Activated CD4-positive, alpha-beta memory T cell treated with anti-CD3 and anti-CD28 coated beads, Interleukin-2, amount 10 ng/mL, durations not matched to agents 7 days and 5 days (primary cell): Measurements from ENCODE around the gene TMBIM1. TPM values are rescaled to one million over a fixed set of nuclear protein-coding genes. Genes with fewer than 3 reads are reported as not detected.
"Not testable (repeated sequence)": the region's sequence is repeated elsewhere in the genome, so short reads cannot be mapped to it uniquely, and the experiment has no call there.

Source experiments
- CTCF ChIA-PET: fragments of 350-600 bp; sonication (Branson Sonifier 250); formaldehyde crosslinking; loops from one replicate; lab custom pipeline; 2021; ENCODE audit warnings: antibody characterized with exemption, inconsistent platforms; lab: Charles Lee
- POLR2A ChIA-PET: fragments of 350-600 bp; sonication (Branson Sonifier 250); formaldehyde crosslinking; loops from one replicate; lab custom pipeline; 2021; ENCODE audit warnings: antibody characterized with exemption; lab: Charles Lee
- DNase-seq: peaks from one replicate; pipeline ENCODE4 v3.0.0-alpha.2; 2020
- H3K27ac Mint-ChIP-seq: one replicate; pipeline ENCODE4 v1.8.0; 2021; ENCODE audit warnings: mild to moderate bottlenecking, mixed read lengths
- H3K27me3 Mint-ChIP-seq: one replicate; pipeline ENCODE4 v1.8.0; 2021; ENCODE audit warnings: mixed read lengths
- H3K36me3 Mint-ChIP-seq: one replicate; pipeline ENCODE4 v1.8.0; 2021; ENCODE audit warnings: low read depth, mixed read lengths
- H3K4me1 Mint-ChIP-seq: one replicate; pipeline ENCODE4 v1.8.0; 2021; ENCODE audit warnings: mixed read lengths
- H3K4me3 Mint-ChIP-seq: one replicate; pipeline ENCODE4 v1.8.0; 2021; ENCODE audit warnings: mild to moderate bottlenecking, mixed read lengths
- H3K9me3 Mint-ChIP-seq: one replicate; pipeline ENCODE4 v1.8.0; 2021; ENCODE audit warnings: mixed read lengths
- total RNA-seq, 2 experiments: library from RNA; stranded (reverse); gene quantifications; one replicate each; pipeline ENCODE4 v1.2.3, GENCODE V29; 2021

The TMBIM1 gene
- total RNA-seq, 2 experiments from 2014 or later: 105 to 107 TPM

DNA sequence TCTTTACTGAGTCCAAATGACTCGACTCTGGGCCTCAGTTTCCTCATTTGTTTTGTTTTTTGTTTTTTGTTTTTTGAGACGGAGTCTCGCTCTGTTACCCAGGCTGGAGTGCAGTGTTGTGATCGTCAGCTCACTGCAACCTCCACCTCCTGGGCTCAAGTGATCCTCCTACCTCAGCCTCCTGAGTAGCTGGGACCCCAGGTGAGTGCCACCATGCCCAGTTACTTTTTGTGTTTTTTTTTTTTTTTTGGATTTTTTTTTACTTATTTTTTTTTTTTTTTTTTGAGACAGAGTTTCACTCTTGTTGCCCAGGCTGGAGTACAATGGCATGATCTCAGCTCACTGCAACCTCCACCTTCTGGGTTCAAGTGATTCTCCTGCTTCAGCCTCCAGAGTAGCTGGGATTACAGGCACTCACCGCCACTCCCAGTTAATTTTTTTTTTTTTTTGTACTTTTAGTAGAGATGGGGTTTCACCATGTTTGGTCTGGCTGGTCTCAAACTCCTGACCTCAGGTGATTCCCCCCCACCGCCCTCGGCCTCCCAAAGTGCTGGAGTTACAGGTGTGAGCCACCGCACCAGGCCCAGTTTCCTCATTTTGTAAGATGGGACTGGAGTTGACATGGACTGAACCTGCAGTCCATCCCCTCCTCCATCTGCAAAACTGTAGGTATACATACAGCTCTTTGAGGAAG, 18.9 kb downstream of the TMBIM1 start:
- peaks cover 56% of the 10 kb centered on the region for H3K36me3 Mint-ChIP-seq
- H3K27me3 Mint-ChIP-seq, H3K9me3 Mint-ChIP-seq, H3K4me3 Mint-ChIP-seq, DNase-seq: not testable (repeated sequence)
- H3K4me1 Mint-ChIP-seq: peaks cover 41% of the 10 kb centered on the region
- peak overlapping the region; percentile 30 for H3K27ac Mint-ChIP-seq
- POLR2A ChIA-PET: interaction anchor here (10.7 kb wide), 1 partner anchor 17 kb away, joined by 299 read pairs; the partner anchor contains the start of gene TMBIM1
- CTCF ChIA-PET: interaction anchor here (0.6 to 6.8 kb wide), 17 partner anchors 9 to 434 kb away, joined by 3 to 126 read pairs (median 3); partner anchors contain the start of genes BCS1L, CATIP, TMBIM1 and ZNF142

DNA sequence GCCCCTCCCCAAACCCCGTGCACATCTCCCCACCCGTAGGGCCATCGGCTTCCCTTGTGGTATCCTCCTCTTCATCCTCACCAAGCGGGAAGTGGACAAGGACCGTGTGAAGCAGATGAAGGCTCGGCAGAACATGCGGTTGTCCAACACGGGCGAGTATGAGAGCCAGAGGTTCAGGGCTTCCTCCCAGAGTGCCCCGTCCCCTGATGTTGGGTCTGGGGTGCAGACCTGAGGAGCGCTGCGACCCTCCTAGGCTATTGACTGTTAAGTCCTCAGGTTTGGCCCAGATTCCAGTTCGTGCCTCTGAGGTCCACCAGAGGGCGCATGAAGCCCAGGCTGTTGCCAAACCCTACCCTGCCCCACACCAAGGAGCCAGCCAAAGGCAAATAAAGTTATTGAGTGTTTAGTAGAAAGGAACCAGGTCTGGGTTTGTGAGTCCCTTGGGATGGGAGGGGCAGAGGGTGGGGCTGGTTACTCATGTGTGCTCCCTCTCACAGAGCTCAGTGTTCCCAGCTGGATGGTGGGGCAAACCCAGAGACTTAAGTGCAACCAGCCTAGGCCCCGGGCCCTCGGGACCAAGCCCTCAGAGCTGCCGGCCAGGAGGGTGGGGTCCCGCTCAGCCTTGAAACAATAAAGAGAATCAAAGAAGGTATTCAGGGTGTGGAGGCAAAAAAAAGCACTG, 19.6 kb downstream of the TMBIM1 start:
- H3K4me3 Mint-ChIP-seq: no peak overlapping the region
- no peaks in the 10 kb centered on the region for H3K9me3 Mint-ChIP-seq

GRCh38 chr2:218271865-218272530, 20.3 kb downstream of the TMBIM1 start:
- peaks cover 49% of the 10 kb centered on the region for H3K4me1 Mint-ChIP-seq
- H3K4me3 Mint-ChIP-seq: peak overlapping the region; percentile 89
- no peak for DNase-seq
- ChIA-PET CTCF (interaction anchor here (0.7 to 6.8 kb wide), 16 partner anchors 13 to 201 kb away, joined by 3 to 126 read pairs (median 4); partner anchors contain the start of genes CATIP, CXCR1 and TMBIM1), POLR2A (interaction anchor here (0.8 to 10.7 kb wide), 6 partner anchors 15 to 140 kb away, joined by 3 to 299 read pairs (median 5); partner anchors contain the start of genes CATIP and TMBIM1)
- H3K27ac Mint-ChIP-seq: peak overlapping the region; percentile 47
- no peaks in the 10 kb centered on the region for H3K27me3 Mint-ChIP-seq
- H3K36me3 Mint-ChIP-seq: peaks cover 50% of the 10 kb centered on the region
- H3K9me3 Mint-ChIP-seq: no peaks in the 10 kb centered on the region

More for the DNA sequence above, 19.6 kb downstream of the TMBIM1 start:
- peak; percentile 81 for DNase-seq
- H3K27ac Mint-ChIP-seq: peak overlapping the region; percentile 47
- peaks cover 53% of the 10 kb centered on the region for H3K36me3 Mint-ChIP-seq
- H3K4me1 Mint-ChIP-seq: peaks cover 42% of the 10 kb centered on the region
- ChIA-PET POLR2A (interaction anchor here (2.9 to 10.7 kb wide), 2 partner anchors 18 to 124 kb away, joined by 19 to 299 read pairs; partner anchors contain the start of gene TMBIM1), CTCF (interaction anchor here (0.6 to 6.8 kb wide), 26 partner anchors 9 to 435 kb away, joined by 3 to 126 read pairs (median 4); partner anchors contain the start of genes BCS1L, CATIP, CXCR1 and TMBIM1)
- no peaks in the 10 kb centered on the region for H3K27me3 Mint-ChIP-seq

DNA sequence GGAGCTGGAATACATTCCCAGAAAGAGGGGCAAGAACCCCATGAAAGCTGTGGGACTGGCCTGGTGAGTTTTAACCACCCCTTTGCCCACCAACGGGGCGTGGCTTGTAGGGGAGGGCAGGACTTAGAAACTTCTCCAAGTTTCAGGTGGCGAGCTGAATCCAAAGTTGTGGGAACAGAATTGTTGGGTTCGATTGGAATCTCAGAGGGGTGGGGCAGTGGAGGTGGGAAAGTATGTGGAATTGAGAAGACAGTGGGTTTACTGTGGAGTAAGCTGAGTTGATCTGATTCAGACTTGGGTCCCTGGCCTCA, 20.9 kb downstream of the TMBIM1 start:
- ChIA-PET CTCF (interaction anchor here (1.1 to 6.8 kb wide), 15 partner anchors 14 to 202 kb away, joined by 3 to 126 read pairs (median 5); partner anchors contain the start of genes CATIP, CXCR1 and TMBIM1), POLR2A (interaction anchor here (0.6 to 10.7 kb wide), 7 partner anchors 14 to 140 kb away, joined by 3 to 299 read pairs (median 3); partner anchors contain the start of genes CATIP and TMBIM1)
- H3K9me3 Mint-ChIP-seq: no peaks in the 10 kb centered on the region
- H3K36me3 Mint-ChIP-seq: peaks cover 49% of the 10 kb centered on the region
- peak overlapping the region; percentile 89 for H3K4me3 Mint-ChIP-seq
- H3K27me3 Mint-ChIP-seq: no peaks in the 10 kb centered on the region
- no peak for DNase-seq
- peaks cover 49% of the 10 kb centered on the region for H3K4me1 Mint-ChIP-seq
- no peak overlapping the region for H3K27ac Mint-ChIP-seq

GRCh38 chr2:218270721-218271486, 21.4 kb downstream of the TMBIM1 start:
- H3K4me1 Mint-ChIP-seq: peaks cover 49% of the 10 kb centered on the region
- H3K27ac Mint-ChIP-seq: peak overlapping the region; percentile 75
- DNase-seq: no peak
- H3K9me3 Mint-ChIP-seq: no peaks in the 10 kb centered on the region
- peak overlapping the region; percentile 89 for H3K4me3 Mint-ChIP-seq
- ChIA-PET CTCF (interaction anchor here (0.7 to 6.8 kb wide), 27 partner anchors 13 to 203 kb away, joined by 3 to 126 read pairs (median 5); partner anchors contain the start of genes CATIP, CXCR1 and TMBIM1), POLR2A (interaction anchor here (0.6 to 10.7 kb wide), 13 partner anchors 13 to 141 kb away, joined by 3 to 299 read pairs (median 5); partner anchors contain the start of genes ARPC2, CATIP and TMBIM1)
- H3K27me3 Mint-ChIP-seq: no peaks in the 10 kb centered on the region
- H3K36me3 Mint-ChIP-seq: peaks cover 46% of the 10 kb centered on the region

DNA sequence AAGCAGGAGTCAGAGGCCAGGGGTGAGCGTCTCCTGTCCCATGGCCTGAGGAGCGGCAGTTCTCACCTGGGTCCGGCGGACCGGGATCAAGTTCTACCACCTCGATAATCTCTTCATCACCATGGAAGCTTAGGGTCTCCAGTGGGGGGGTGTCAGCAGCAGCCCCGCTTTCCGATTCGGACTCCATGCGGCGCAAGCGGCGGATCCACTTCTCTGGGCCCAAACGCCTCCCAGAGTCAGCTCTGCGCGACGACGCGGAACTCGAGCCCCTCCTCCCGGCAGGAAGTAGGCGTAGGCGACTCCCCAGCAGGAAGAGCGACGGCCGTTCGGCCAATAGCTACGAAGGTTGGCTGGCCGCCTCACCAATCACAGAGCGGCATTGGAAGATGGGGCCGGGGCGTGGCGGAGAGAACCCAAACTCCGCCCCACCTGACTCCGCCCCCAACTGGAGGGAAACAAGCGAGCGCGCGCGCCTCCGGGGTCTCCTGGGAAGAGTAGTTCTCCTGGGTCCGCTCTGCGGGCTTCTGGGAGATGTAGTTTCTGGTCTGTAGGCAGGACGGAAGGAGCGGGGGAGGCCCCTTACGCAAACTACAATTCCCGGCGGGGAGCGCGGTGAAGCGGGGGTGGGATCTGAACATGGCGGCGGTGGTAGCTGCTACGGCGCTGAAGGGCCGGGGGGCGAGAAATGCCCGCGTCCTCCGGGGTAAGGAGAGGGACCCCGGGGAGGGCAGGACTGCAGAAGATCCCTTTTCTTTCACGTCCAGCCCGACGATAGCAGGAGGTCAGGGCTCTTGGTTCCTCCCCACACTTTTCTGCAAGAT, 22.2 kb downstream of the TMBIM1 start, which contains the start of the genes AAMP and PNKD:
TSS of gene AAMP (minus strand) at position 238 of the 821 bp plus-strand sequence. CDS start at position 187, 51 bp downstream.
TSS of gene PNKD (plus strand) at position 620 of the 821 bp plus-strand sequence. CDS start at position 637, 17 bp downstream.
- peak; percentile 100 for DNase-seq
- Mint-ChIP-seq H3K36me3 (peaks cover 42% of the 10 kb centered on the region), H3K27me3 (no peaks in the 10 kb centered on the region), H3K9me3 (no peaks in the 10 kb centered on the region), H3K4me1 (peaks cover 52% of the 10 kb centered on the region), H3K27ac (peak within 1 kb of the TSS; percentile 75), H3K4me3 (peak within 1 kb of the TSS; percentile 89)
- ChIA-PET CTCF (interaction anchor here (0.7 to 6.8 kb wide), 20 partner anchors 13 to 577 kb away, joined by 3 to 126 read pairs (median 5); partner anchors contain the start of genes CATIP, CTDSP1, CXCR1 and TMBIM1), POLR2A (interaction anchor here (0.6 to 10.7 kb wide), 14 partner anchors 9 to 127 kb away, joined by 3 to 299 read pairs (median 3); partner anchors contain the start of genes ARPC2, GPBAR1 and TMBIM1)

- H3K27ac Mint-ChIP-seq: no peak overlapping the region
- DNase-seq: no peak
- ChIA-PET CTCF (interaction anchor here (1.0 to 3.4 kb wide), 3 partner anchors 9 to 35 kb away, joined by 3 to 17 read pairs (median 4); no protein-coding TSS in a partner anchor), POLR2A (interaction anchor here (1.0 to 1.7 kb wide), 3 partner anchors 12 to 49 kb away, joined by 3 to 4 read pairs (median 3); no protein-coding TSS in a partner anchor)
- no peak overlapping the region for H3K4me3 Mint-ChIP-seq
- H3K9me3 Mint-ChIP-seq: no peaks in the 10 kb centered on the region
- H3K27me3 Mint-ChIP-seq: no peaks in the 10 kb centered on the region
- H3K4me1 Mint-ChIP-seq: peaks cover 48% of the 10 kb centered on the region
- peaks cover 26% of the 10 kb centered on the region for H3K36me3 Mint-ChIP-seq
These were observed 25.0 kb downstream of the TMBIM1 start for GRCh38 chr2:218267259-218267658.

GRCh38 chr2:218266316-218266979, 25.9 kb downstream of the TMBIM1 start:
- Mint-ChIP-seq H3K27ac (no peak overlapping the region), H3K36me3 (peaks cover 19% of the 10 kb centered on the region), H3K4me3 (no peak overlapping the region), H3K9me3 (no peaks in the 10 kb centered on the region), H3K27me3 (no peaks in the 10 kb centered on the region), H3K4me1 (peaks cover 40% of the 10 kb centered on the region)
- POLR2A ChIA-PET: interaction anchor here (1.7 kb wide), 1 partner anchor 12 kb away, joined by 4 read pairs; no protein-coding TSS in a partner anchor
- no peak for DNase-seq
- CTCF ChIA-PET: interaction anchor here (1.0 to 3.4 kb wide), 2 partner anchors 8 to 10 kb away, joined by 3 to 17 read pairs; no protein-coding TSS in a partner anchor

- Mint-ChIP-seq H3K9me3 (no peaks in the 10 kb centered on the region), H3K36me3 (peaks cover 19% of the 10 kb centered on the region), H3K27me3 (no peaks in the 10 kb centered on the region), H3K4me3 (no peak overlapping the region), H3K27ac (peak overlapping the region; percentile 16), H3K4me1 (peaks cover 34% of the 10 kb centered on the region)
- ChIA-PET POLR2A (no interaction called here), CTCF (interaction anchor here (3.4 kb wide), 1 partner anchor 9 kb away, joined by 17 read pairs; no protein-coding TSS in a partner anchor)
- DNase-seq: no peak
These were observed 26.7 kb downstream of the TMBIM1 start for GRCh38 chr2:218265626-218266025.
